Peyer's patch (tissue), 4 donors: ENCODE measurements around the gene GAK.

ENCODE experiments used
- CTCF ChIP-seq, 6 experiments: fragments of 450-650 bp in 4 of 6; fragments of 200-600 bp in 2 of 6; sonication (generic) in 1 of 6; IDR thresholded peaks; one replicate each; pipeline ENCODE4 v1.5.1; 2017 to 2019; ENCODE audit warnings: antibody characterized with exemption in 6 of 6, mild to moderate bottlenecking in 3 of 6, moderate library complexity in 1 of 6
- POLR2A ChIP-seq, 2 donors: fragments of 450-650 bp; IDR thresholded peaks; one replicate each; pipeline ENCODE4 v1.5.1; 2017; ENCODE audit warnings: antibody characterized with exemption in 2 of 2, mild to moderate bottlenecking in 2 of 2, moderate library complexity in 2 of 2

DNA sequence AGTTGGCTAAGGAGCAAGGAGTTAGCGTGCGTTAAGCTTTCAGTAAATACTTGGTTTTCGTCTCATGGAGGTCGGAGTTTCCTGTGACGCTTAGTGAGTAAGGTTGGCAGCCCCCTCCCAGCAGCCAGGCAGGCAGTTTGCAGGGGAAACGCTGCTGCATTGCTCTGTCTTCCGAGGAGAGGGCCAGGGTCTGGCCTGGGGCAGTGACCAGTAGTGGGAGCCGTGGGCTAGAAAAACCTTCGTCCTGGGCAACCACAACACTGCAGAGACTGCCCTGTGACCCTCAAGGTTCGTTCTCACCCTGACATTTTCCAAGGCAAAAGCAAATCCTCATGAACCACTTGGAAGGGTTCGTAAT, 576 bp upstream of the GAK start:
- TF ChIP-seq POLR2A (IDR thresholded peaks at IDR 0.05) (no peak), CTCF (IDR thresholded peaks at IDR 0.05) (no peak)
